HG03064 (cell line): ENCODE results near the gene NOP9.

Experiments used
- ATAC-seq: cut with Tn5 transposase; IDR thresholded peaks from one replicate; pipeline ENCODE4 v1.9.1; 2021; ENCODE audit warnings: low read depth; ENCODE audit not compliant: unreplicated experiment

Gene NOP9

GRCh38 chr14:24307156-24307574 lies 7.5 kb downstream of the NOP9 start:
- no peak for ATAC-seq

GRCh38 chr14:24307575-24308341 lies 8.1 kb downstream of the NOP9 start, which contains the start of gene CIDEB:
Gene CIDEB (minus strand): TSS chr14:24307977. CDS start chr14:24307858, 119 bp downstream.
- ATAC-seq = no peak

- ATAC-seq = no peak
Measured at GRCh38 chr14:24308342-24309124, 8.9 kb downstream of the NOP9 start.

GRCh38 chr14:24309538-24310264 lies 10.1 kb downstream of the NOP9 start, which contains the start of gene LTB4R2:
Gene LTB4R2 (plus strand): TSS chr14:24310140. CDS start chr14:24310665, 525 bp downstream.
- ATAC-seq = no peak

GRCh38 chr14:24310265-24310645 lies 10.6 kb downstream of the NOP9 start:
- no peak for ATAC-seq

GRCh38 chr14:24310646-24311604 lies 11.3 kb downstream of the NOP9 start, which contains the start of gene LTB4R:
Gene LTB4R (plus strand): TSS chr14:24311502. CDS start chr14:24315652, 4,150 bp downstream.
- ATAC-seq = peak; percentile 62

- ATAC-seq = no peak
Measured at GRCh38 chr14:24311837-24312615, 12.4 kb downstream of the NOP9 start.

- ATAC-seq = no peak
Measured at GRCh38 chr14:24312736-24313507, 13.3 kb downstream of the NOP9 start.

- no peak for ATAC-seq
Measured at GRCh38 chr14:24313913-24314312, 14.3 kb downstream of the NOP9 start.

GRCh38 chr14:24314377-24315193 lies 14.9 kb downstream of the NOP9 start:
- no peak for ATAC-seq

GRCh38 chr14:24315243-24315806 lies 15.7 kb downstream of the NOP9 start:
- no peak for ATAC-seq

GRCh38 chr14:24315807-24316596 lies 16.4 kb downstream of the NOP9 start:
- no peak for ATAC-seq

GRCh38 chr14:24316597-24316950 lies 16.9 kb downstream of the NOP9 start:
- ATAC-seq = no peak

GRCh38 chr14:24317141-24317928 lies 17.7 kb downstream of the NOP9 start:
- no peak for ATAC-seq

GRCh38 chr14:24321212-24321975 lies 21.7 kb downstream of the NOP9 start:
- ATAC-seq = no peak
